Heart left ventricle (tissue), 16 donors: ENCODE data around the gene FOXJ3. TPM values are rescaled to one million over a fixed set of nuclear protein-coding genes. Genes with fewer than 3 reads are reported as not detected.

ENCODE experiments used
- ATAC-seq, 4 donors: fragments of 200-7000 bp; cut with Tn5 transposase; one replicate each; pipeline ENCODE4 v1.9.1; 2020 to 2022; ENCODE audit warnings: moderate library complexity in 4 of 4, mild to moderate bottlenecking in 3 of 4, moderate number of reproducible peaks in 1 of 4
- DNase-seq, 5 donors: peaks; one replicate each; pipeline ENCODE4 v3.0.0-alpha.2; 2020
- H3K27ac ChIP-seq, 12 donors: fragments of 200-600 bp; sonication (generic) in 4 of 12; one replicate each; pipeline versions ENCODE4 v1.5.0 to v1.8.0; 2016 to 2022; ENCODE audit warnings: mild to moderate bottlenecking in 2 of 12
- H3K27me3 ChIP-seq, 9 donors: fragments of 200-600 bp; sonication (generic) in 2 of 9; one replicate each; pipeline versions ENCODE4 v1.5.1 to v1.8.0; 2016 to 2022; ENCODE audit warnings: mild to moderate bottlenecking in 3 of 9
- H3K36me3 ChIP-seq, 9 donors: fragments of 200-600 bp; sonication (generic) in 2 of 9; one replicate each; pipeline versions ENCODE4 v1.5.0 to v1.8.0; 2018 to 2022; ENCODE audit warnings: mild to moderate bottlenecking in 2 of 9
- H3K4me1 ChIP-seq, 12 donors: fragments of 200-600 bp; sonication (generic) in 4 of 12; one replicate each; pipeline versions ENCODE4 v1.5.0 to v1.8.0; 2016 to 2022; ENCODE audit warnings: mild to moderate bottlenecking in 3 of 12
- H3K4me3 ChIP-seq, 12 donors: fragments of 200-600 bp; sonication (generic) in 4 of 12; one replicate each; pipeline versions ENCODE4 v1.5.0 to v1.8.0; 2017 to 2022; ENCODE audit warnings: mild to moderate bottlenecking in 9 of 12, moderate library complexity in 4 of 12
- H3K9me3 ChIP-seq, 12 donors: fragments of 200-600 bp; sonication (generic) in 4 of 12; one replicate each; pipeline versions ENCODE4 v1.5.0 to v1.8.0; 2016 to 2022; ENCODE audit warnings: mild to moderate bottlenecking in 1 of 12
- CTCF ChIP-seq, 12 donors: fragments of 200-600 bp; sonication (generic) in 4 of 12; IDR thresholded peaks; one replicate each; pipeline versions ENCODE4 v1.5.0 to v1.8.0; 2018 to 2022; ENCODE audit warnings: antibody characterized with exemption in 12 of 12, mild to moderate bottlenecking in 5 of 12
- POLR2A ChIP-seq, 2 donors: fragments of 450-650 bp; IDR thresholded peaks; one replicate each; pipeline ENCODE4 v1.6.1; 2017; ENCODE audit warnings: antibody characterized with exemption in 2 of 2, mild to moderate bottlenecking in 2 of 2, moderate library complexity in 2 of 2
- WGBS, 4 donors: extraction: QIAGEN DNeasy Blood & Tissue Kit in 2 of 4; methylation state at CpG; one replicate each; pipeline versions ENCODE4 v1.1.5 to v1.1.7; 2013 to 2018; 5-methylcytosine and 5-hydroxymethylcytosine counted together
- intact Hi-C, 10 donors: fragments of 100-400 bp; cut with DNase I; formaldehyde crosslinking; loops; one replicate each; pipeline versions ENCODE4 v1.11.1 to v1.14.2; 2022
- polyA plus RNA-seq, 2 donors: library from polyadenylated mRNA; stranded (reverse); fragments of 200-250 nt; gene quantifications; one replicate each; pipeline ENCODE4 v1.2.3, GENCODE V29; 2013
- total RNA-seq, 9 donors: library from RNA; depleted of rRNA in 2 of 9; stranded (reverse); fragments of >200 nt in 2 of 9; fragmentation: NEBNext Ultra II Directional in 3 of 9; extraction: Animal tissue kit (Norgen Biotek cat#: 25700) in 3 of 9; gene quantifications; one replicate each; pipeline versions ENCODE4 v1.1.0 to v1.2.4, GENCODE V29; 2016 to 2023
- donor health status: ischemic (EF 13 %, LVEDD 7.1; RV severe dilation, severe dysfunction).
- donor health status: healthy with polysubstance abuse.
- donor health status: DM: no; HTN: yes; CAD: no.
- donor health status: DM: no; HTN: no; CAD: no.
- donor health status: ischemic (EF 25% LVEDD 6.9; RV normal size, moderate dysfunction).
- donor health status: ischemic (EF 25% LVEDD 5.7; RV mildly dilated, moderate dysfunction).
- donor health status: healthy.
- donor health status: DM: yes; HTN: yes; CAD: no.
- donor health status: ischemic (EF 35%, LVEDD 5.7; RV mildly dilated, moderate dysfunction).
- donor health status: nonischemic (EF 11% LVEDD 7.7; RV severe dilation, severe dysfunction).
- donor health status: DM: yes; HTN: yes; CAD: no.
- donor health status: PGD.
- donor health status: ischemic (EF 29% LVEDD 5.4; RV normal size, mild dysfunction).
- donor health status: nonischemic (EF 23%, LVEDD 6.1; RV moderate dilation, normal function).

Gene FOXJ3
- total and polyA plus RNA-seq, 11 donors: 10.8 to 48.8 (median 36.4) TPM

- Histone ChIP-seq H3K4me1 (peaks cover 0 to 39% (median 21%) of the 10 kb centered on the region in 12 donors), H3K9me3 (no peaks in the 10 kb centered on the region), H3K36me3 (peaks cover 0 to 27% (median 12%) of the 10 kb centered on the region in 9 donors), H3K4me3 (no peak overlapping the region), H3K27ac (no peak overlapping the region), H3K27me3 (no peaks in the 10 kb centered on the region)
- TF ChIP-seq POLR2A (IDR thresholded peaks at IDR 0.05): no peak
- no peak for TF ChIP-seq CTCF (IDR thresholded peaks at IDR 0.05)
- ATAC-seq (no peak), DNase-seq (no peak)
- WGBS, 4 donors: 83 to 90% (median 88%) methylated on average over 4 of the region's 4 CpGs
- intact Hi-C loops: no loop called here
Observed at GRCh38 chr1:42264511-42265190, 70.4 kb downstream of the FOXJ3 start.

GRCh38 chr1:42263019-42263418 is 72.0 kb downstream of the FOXJ3 start:
- H3K4me1 ChIP-seq: peaks cover 0 to 52% (median 35%) of the 10 kb centered on the region in 12 donors

GRCh38 chr1:42260376-42261070 is 74.5 kb downstream of the FOXJ3 start:
- peaks cover 0 to 38% (median 28%) of the 10 kb centered on the region in 12 donors for H3K4me1 ChIP-seq
- TF ChIP-seq POLR2A (IDR thresholded peaks at IDR 0.05): no peak
- TF ChIP-seq CTCF (IDR thresholded peaks at IDR 0.05): no peak
- H3K4me3 ChIP-seq: no peak overlapping the region
- H3K9me3 ChIP-seq: no peaks in the 10 kb centered on the region
- ATAC-seq: no peak
- no peak for DNase-seq
- no peaks in the 10 kb centered on the region for H3K27me3 ChIP-seq
- 75 to 82% (median 79%) methylated on average over 1 of the region's 1 CpG for WGBS, 4 donors
- H3K36me3 ChIP-seq: peaks cover 0 to 27% (median 12%) of the 10 kb centered on the region in 9 donors
- peak overlapping the region in 1 of 12 donors; percentile 32 for H3K27ac ChIP-seq
- intact Hi-C loops: no loop called here

More at GRCh38 chr1:42263019-42263418, 72.0 kb downstream of the FOXJ3 start:
- DNase-seq (no peak), ATAC-seq (no peak)
- Histone ChIP-seq H3K27ac (no peak overlapping the region), H3K9me3 (no peaks in the 10 kb centered on the region), H3K36me3 (peaks cover 0 to 27% (median 12%) of the 10 kb centered on the region in 9 donors), H3K4me3 (no peak overlapping the region), H3K27me3 (no peaks in the 10 kb centered on the region)
- intact Hi-C loops: no loop called here
- no peak for TF ChIP-seq CTCF (IDR thresholded peaks at IDR 0.05)
- TF ChIP-seq POLR2A (IDR thresholded peaks at IDR 0.05): no peak

GRCh38 chr1:42259739-42260064 is 75.3 kb downstream of the FOXJ3 start:
- DNase-seq: no peak
- WGBS, 4 donors: 15 to 20% (median 18%) methylated on average over 4 of the region's 4 CpGs
- Histone ChIP-seq H3K4me3 (no peak overlapping the region), H3K4me1 (peaks cover 0 to 38% (median 28%) of the 10 kb centered on the region in 12 donors), H3K27me3 (no peaks in the 10 kb centered on the region), H3K9me3 (no peaks in the 10 kb centered on the region), H3K27ac (peak overlapping the region in 7 of 12 donors; percentile 16 to 56 (median 41)), H3K36me3 (peaks cover 0 to 22% (median 8%) of the 10 kb centered on the region in 9 donors)
- intact Hi-C loops: no loop called here
- ATAC-seq: peak in 2 of 4 donors; percentile 10 to 45
- TF ChIP-seq POLR2A (IDR thresholded peaks at IDR 0.05): no peak
- no peak for TF ChIP-seq CTCF (IDR thresholded peaks at IDR 0.05)
